ENCODE data around the gene DUSP3.

- TF ChIP-seq CTCF (conservative IDR thresholded peaks at IDR 0.05) (peak; percentile 90), EZH2 (IDR thresholded peaks at IDR 0.05; ENCODE audit: low read depth) (no peak)
These were observed 12.2 kb downstream of the DUSP3 start for GRCh38 chr17:43766413-43767052.

All from PC-9 (cell line).